Head of caudate nucleus (tissue), 42 donors: Measurements from ENCODE around the gene DCTN2.

Experiments
- DNase-seq, 42 donors: peaks; one replicate each; pipeline versions ENCODE4 v3.0.0 to v3.0.0-alpha.2; 2020 to 2021; ENCODE audit warnings: mixed read lengths in 7 of 42
- intact Hi-C: fragments of 100-400 bp; cut with DNase I; formaldehyde crosslinking; loops from one replicate; pipeline ENCODE4 v1.15.0; 2022

Gene DCTN2

DNA sequence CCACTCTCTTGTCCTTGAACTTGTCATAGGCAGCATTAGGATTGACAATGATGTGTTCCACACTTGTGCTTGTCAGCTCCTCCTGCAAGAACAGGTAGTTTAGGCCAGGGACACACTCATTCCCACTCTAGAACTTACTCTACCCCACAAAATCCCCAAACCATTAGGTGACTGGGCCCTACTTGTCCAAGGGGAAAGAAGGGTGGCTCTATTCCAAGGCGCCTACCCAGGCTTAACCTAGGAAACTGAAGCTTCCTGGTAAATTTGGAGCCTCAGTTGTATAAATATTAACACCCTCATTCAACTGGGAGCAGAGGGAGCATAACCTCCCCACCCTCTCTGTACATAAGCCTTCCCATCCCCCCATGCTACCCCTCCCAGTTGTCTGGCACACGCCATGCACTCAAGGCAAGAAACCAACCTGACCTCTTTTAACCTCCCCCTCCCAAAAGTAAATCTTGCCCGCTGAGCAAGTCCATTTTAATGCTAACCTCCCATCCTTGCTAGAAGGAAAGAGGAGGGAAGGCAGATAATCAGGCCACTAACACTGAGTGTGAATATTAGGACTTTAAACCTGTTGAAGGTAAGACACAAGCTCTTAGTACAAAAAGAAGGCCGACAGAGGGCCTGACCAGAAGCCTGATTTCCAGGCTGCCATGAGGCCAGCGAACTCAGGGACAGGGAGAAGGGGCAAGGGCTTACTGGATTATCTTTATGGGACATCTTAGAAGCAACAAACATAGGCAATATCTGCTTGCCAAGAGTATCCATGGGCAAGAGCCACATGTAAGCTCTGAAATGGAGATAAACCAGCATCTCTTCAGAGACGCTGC lies 11.0 kb downstream of the DCTN2 start:
- intact Hi-C loops: no loop called here
- DNase-seq: no peak

- intact Hi-C loops: no loop called here
- no peak for DNase-seq
Observed at GRCh38 chr12:57534991-57535543, 11.9 kb downstream of the DCTN2 start.

DNA sequence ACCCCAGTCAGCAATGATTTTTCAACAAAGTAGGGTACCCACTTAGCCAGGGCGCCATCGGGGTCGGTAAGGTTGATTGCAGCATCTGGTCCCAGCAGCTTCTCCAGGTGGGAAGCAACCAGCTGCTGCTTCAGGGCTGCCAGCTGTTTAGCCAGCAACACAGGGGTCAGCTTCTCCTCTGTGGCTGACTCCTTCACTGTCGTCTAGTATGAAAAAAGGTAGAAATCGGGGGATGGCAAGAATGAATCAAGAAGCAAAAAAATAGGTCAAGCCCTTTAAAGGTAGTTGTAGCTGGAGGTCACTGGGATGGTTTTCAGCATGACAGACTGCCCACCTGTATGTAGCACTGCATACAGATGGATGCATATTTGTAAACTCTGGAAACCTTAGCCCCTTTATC lies 12.7 kb downstream of the DCTN2 start:
- intact Hi-C loops: no loop called here

DNA sequence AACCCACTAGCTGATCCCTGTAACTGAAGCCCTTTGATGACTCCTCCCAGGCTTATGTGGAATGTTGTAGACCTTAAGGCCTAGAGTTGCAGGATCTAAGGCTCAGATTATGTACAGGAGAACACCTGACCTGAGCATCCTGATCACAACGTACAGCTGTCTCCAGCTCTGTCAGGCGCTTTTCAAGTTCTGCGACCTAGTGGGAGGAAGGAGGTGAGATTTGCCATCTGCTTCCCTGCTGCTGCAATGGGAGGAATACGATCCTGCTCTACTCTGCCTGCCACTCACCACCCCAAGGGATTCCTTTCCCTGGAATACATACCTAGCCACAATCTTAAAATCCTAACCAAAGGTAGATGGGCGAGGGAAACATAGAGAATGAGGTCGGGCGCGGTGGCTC lies 13.9 kb downstream of the DCTN2 start:
- intact Hi-C loops: no loop called here
- DNase-seq: peak in 18 of 42 donors; percentile 25 to 77 (median 56)

More for the DNA sequence above, 12.7 kb downstream of the DCTN2 start:
- no peak for DNase-seq

GRCh38 chr12:57531836-57532235 lies 15.2 kb downstream of the DCTN2 start:
- intact Hi-C loops: no loop called here
- DNase-seq: no peak

- intact Hi-C loops: no loop called here
- DNase-seq: no peak
Observed at GRCh38 chr12:57530396-57531142, 16.4 kb downstream of the DCTN2 start.

GRCh38 chr12:57529831-57530230 lies 17.2 kb downstream of the DCTN2 start:
- DNase-seq: no peak
- intact Hi-C loops: no loop called here

DNA sequence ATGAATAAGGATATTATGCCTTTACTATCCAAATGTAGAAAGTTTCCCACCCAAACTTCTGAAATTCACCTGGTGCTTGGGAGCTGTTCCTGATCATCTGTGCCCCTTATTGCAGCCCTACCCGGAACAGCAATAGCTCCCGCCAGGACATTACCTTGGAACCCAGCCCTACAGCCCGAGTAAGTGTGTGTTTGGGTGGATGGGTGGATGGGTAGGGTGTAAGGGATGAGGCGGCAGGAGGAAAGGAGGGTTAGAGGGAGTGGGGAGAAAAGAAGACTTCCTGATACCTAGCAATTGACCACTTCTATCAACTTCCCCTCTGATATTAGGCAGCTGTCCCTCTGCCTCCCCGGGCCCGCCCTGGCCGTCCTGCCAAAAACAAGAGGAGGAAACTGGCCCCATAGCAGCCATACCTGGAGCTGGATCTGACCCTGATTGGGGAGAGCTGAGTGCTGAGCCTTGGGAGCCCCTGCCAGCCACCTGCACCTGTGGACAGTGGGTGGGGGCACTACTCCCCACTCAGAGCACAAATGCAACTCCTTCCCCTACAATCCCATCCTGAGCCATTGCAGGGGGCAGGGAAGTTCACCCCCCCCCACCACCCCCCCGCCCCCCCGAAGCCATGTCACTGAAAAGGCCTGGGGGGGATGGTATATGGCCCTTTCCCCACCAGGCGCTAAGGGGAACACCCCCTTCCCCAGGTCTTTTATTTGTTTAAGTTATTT lies 18.0 kb downstream of the DCTN2 start:
- intact Hi-C loops: no loop called here
- DNase-seq: no peak

GRCh38 chr12:57528176-57528575 lies 18.8 kb downstream of the DCTN2 start:
- intact Hi-C loops: no loop called here

GRCh38 chr12:57527184-57527583 lies 19.8 kb downstream of the DCTN2 start:
- intact Hi-C loops: no loop called here
- DNase-seq: no peak

More at GRCh38 chr12:57528176-57528575, 18.8 kb downstream of the DCTN2 start:
- DNase-seq: no peak

DNA sequence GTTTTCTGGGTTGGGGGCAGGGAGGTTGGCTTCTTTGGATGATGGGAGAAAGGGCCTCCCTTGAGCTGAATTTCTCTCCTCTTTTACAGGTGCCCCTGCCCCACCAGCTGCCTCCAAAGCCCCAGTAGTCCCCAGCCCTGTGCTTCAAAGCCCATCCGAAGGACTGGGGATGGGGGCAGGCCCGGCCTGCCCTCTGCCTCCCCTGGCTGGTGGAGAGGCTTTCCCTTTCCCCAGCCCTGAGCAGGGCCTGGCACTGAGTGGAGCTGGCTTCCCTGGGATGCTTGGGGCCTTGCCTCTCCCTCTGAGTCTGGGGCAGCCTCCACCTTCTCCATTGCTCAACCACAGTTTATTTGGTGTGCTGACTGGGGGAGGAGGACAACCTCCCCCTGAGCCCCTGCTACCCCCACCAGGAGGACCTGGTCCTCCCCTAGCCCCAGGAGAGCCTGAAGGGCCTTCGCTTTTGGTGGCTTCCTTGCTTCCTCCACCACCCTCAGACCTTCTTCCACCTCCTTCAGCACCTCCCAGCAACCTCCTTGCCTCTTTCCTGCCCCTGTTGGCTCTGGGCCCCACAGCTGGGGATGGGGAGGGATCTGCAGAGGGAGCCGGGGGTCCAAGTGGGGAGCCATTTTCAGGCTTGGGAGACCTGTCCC lies 20.4 kb downstream of the DCTN2 start:
- intact Hi-C loops: no loop called here
- no peak for DNase-seq

DNA sequence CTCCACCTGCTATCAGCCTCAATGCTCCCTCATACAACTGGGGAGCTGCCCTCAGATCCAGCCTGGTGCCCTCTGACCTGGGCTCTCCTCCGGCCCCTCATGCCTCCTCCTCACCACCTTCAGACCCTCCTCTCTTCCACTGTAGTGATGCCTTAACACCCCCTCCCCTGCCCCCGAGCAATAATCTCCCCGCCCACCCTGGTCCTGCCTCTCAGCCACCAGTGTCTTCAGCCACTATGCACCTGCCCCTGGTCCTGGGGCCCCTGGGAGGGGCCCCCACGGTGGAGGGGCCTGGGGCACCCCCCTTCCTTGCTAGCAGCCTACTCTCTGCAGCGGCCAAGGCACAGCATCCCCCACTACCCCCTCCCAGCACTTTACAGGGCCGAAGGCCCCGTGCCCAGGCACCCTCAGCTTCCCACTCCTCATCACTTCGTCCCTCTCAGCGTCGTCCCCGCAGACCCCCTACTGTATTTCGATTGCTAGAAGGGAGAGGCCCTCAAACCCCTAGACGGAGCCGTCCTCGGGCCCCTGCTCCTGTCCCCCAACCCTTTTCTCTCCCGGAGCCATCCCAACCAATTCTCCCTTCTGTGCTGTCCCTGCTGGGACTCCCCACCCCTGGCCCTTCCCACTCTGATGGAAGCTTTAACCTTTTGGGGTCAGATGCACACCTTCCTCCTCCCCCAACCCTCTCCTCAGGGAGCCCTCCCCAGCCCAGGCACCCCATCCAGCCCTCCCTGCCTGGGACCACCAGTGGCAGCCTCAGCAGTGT lies 21.2 kb downstream of the DCTN2 start:
- intact Hi-C loops: no loop called here

GRCh38 chr12:57524814-57525614 lies 22.0 kb downstream of the DCTN2 start:
- peak in 23 of 42 donors; percentile 19 to 75 (median 42) for DNase-seq
- intact Hi-C loops: no loop called here

More for the DNA sequence above, 21.2 kb downstream of the DCTN2 start:
- DNase-seq: no peak

DNA sequence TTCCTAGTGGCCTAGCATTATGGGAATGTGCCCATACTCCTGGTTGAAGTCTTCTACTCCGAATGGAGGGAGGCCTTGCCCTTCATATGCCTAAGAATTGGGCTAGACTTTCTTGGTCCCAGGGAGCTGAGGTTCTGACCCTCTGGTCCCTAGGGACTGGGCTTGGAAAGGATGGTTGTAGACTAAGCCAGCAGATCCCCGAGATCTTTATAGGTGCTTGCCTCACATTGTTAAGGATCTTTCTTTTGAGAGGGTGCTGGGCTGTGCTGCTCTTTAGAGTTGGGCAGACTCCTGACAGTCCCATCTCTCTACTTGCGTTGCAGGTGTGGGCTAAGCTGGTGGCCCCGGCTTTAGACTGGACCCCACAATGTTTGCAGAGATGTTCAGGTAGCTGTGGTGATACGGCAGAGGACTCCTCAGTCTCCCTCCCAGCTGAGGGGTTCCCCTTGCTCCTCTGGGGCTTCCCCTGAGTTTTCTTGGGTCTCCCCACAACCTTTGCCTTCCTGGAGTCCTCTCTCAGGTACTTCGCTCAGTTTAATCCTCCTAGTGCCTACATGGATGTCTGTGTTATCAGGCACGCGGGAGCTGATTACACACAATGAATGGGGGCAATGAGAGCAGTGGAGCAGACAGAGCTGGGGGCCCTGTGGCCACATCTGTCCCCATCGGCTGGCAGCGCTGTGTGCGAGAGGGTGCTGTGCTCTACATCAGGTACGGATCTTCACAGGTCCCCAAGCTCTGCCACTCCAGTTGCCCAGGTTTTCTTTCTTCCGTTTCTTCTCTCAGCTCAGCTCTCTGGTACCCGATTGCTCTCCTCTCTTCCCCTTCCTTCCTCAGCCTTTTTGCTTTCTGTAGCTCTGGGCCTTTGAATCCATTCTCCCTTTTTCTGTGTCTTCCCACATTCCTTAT lies 23.0 kb downstream of the DCTN2 start:
- DNase-seq: peak in 7 of 42 donors; percentile 7 to 47 (median 22)

GRCh38 chr12:57522887-57523705 lies 23.9 kb downstream of the DCTN2 start:
- intact Hi-C loops: no loop called here

More for the DNA sequence above, 23.0 kb downstream of the DCTN2 start:
- intact Hi-C loops: no loop called here

More at GRCh38 chr12:57522887-57523705, 23.9 kb downstream of the DCTN2 start:
- DNase-seq: peak in 38 of 42 donors; percentile 27 to 76 (median 52)
